Transverse colon (tissue), 3 donors: Measurements from ENCODE around the gene ARHGEF37.

Experiments used
- CTCF ChIP-seq, 5 experiments: fragments of 200-600 bp in 3 of 5; fragments of 450-650 bp in 2 of 5; sonication (generic) in 3 of 5; IDR thresholded peaks; 1 replicate in 2 of 5; 2 replicates in 3 of 5; pipeline ENCODE4 v1.5.1; 2016 to 2017; ENCODE audit warnings: antibody characterized with exemption in 5 of 5, inconsistent platforms in 3 of 5, mild to moderate bottlenecking in 2 of 5, moderate library complexity in 1 of 5
- POLR2A ChIP-seq: fragments of 450-650 bp; IDR thresholded peaks from one replicate; pipeline ENCODE4 v1.6.1; 2016; ENCODE audit warnings: antibody characterized with exemption, mild to moderate bottlenecking, moderate library complexity

- TF ChIP-seq CTCF (IDR thresholded peaks at IDR 0.05) (no peak), POLR2A (no peak)
These were observed 100.6 kb downstream of the ARHGEF37 start for GRCh38 chr5:149681922-149682321.
